ENCODE measurements around the gene MOCOS.

GRCh38 chr18:36186461-36187192 lies 670 bp upstream of the MOCOS start:
- TF ChIP-seq CTCF (IDR thresholded peaks at IDR 0.05) (no peak), EZH2 (IDR thresholded peaks at IDR 0.05; ENCODE audit: borderline replicate concordance, insufficient read depth, low read depth, low read length, poor library complexity, severe bottlenecking) (no peak)
